Activated T-cell treated with anti-CD3 and anti-CD28 coated beads, Interleukin-2, amount 50 U/mL, for 72 hours (primary cell): Measurements from ENCODE around the gene ST6GALNAC4. TPM values are rescaled to one million over a fixed set of nuclear protein-coding genes. Genes with fewer than 3 reads are reported as not detected.

Source experiments
- ATAC-seq, 2 donors: fragments of 150-1000 bp; cut with Tn5 transposase; replicated peaks in 1 of 2; 2 replicates each; pipeline ENCODE4 v1.10.0; 2021; ENCODE audit warnings: moderate library complexity in 2 of 2, mild to moderate bottlenecking in 1 of 2
- DNase-seq, 2 donors: peaks; one replicate each; pipeline ENCODE4 v3.0.0; 2021 to 2022; ENCODE audit warnings: mixed read lengths in 1 of 2
- H3K27ac Mint-ChIP-seq: one replicate; pipeline ENCODE4 v1.8.0; 2022; ENCODE audit warnings: mild to moderate bottlenecking, moderate library complexity, mixed read lengths
- H3K27me3 Mint-ChIP-seq: one replicate; pipeline ENCODE4 v1.8.0; 2022; ENCODE audit warnings: low read depth, mixed read lengths
- H3K36me3 Mint-ChIP-seq, 2 donors: one replicate each; pipeline ENCODE4 v1.8.0; 2022; ENCODE audit warnings: mixed read lengths in 2 of 2, mild to moderate bottlenecking in 1 of 2; ENCODE audit not compliant: insufficient read depth in 2 of 2
- H3K4me1 Mint-ChIP-seq: one replicate; pipeline ENCODE4 v1.8.0; 2022; ENCODE audit warnings: low read depth, mixed read lengths
- H3K4me3 Mint-ChIP-seq, 2 donors: one replicate each; pipeline ENCODE4 v1.8.0; 2022; ENCODE audit warnings: mild to moderate bottlenecking in 2 of 2, mixed read lengths in 2 of 2, moderate library complexity in 2 of 2
- H3K9me3 Mint-ChIP-seq, 2 donors: one replicate each; pipeline ENCODE4 v1.8.0; 2022; ENCODE audit warnings: mixed read lengths in 2 of 2
- total RNA-seq, 2 donors: library from RNA; stranded (reverse); gene quantifications; one replicate each; pipeline ENCODE4 v1.2.3, GENCODE V29; 2022

ST6GALNAC4 gene
- total RNA-seq, 2 donors from 2014 or later: 28.1 to 30.5 TPM

DNA sequence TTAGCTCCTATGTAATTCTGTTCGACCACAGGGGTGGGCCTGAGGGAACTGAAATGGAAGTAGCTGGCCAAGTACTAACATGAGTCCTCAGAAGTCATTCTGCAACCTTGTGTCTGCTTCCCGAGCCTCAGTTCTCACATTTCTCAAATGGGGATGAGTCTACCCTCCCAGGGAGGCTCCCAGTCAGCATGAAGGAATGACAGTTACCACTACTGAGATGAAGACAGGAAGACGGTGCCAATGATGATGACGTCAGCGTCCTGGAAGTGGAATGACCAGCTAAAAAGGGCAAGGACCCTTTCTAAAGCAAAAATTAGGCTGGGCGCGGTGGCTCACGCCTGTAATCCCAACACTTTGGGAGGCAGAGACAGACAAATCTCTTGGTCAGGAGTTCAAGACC is 6.9 kb upstream of the ST6GALNAC4 start:
- no peaks in the 10 kb centered on the region for H3K36me3 Mint-ChIP-seq
- ATAC-seq (no peak), DNase-seq (no peak)
- no peaks in the 10 kb centered on the region for H3K9me3 Mint-ChIP-seq
- H3K4me1 Mint-ChIP-seq: peaks cover 46% of the 10 kb centered on the region
- peaks cover 29% of the 10 kb centered on the region for H3K27me3 Mint-ChIP-seq
- no peak overlapping the region for H3K27ac Mint-ChIP-seq
- no peak overlapping the region for H3K4me3 Mint-ChIP-seq

DNA sequence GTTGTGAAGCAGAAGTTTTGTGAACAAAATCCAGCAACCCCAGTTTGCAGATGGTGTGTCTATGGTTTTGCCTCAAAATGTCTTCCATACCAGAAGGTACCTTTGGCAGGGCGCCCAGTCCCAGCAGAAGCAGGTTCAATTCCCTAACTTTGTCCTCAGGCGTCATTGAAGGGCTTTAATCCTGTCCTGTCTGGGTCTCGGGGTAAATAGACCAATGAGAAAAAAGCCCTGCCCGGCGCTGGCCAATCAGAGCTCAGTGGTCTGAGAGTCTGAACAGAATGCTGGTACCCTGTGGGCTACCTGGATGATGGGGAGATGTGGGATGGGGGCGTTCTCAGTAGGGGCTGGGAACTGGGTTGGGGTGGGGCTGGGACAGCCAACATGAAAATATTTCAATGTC is 6.2 kb upstream of the ST6GALNAC4 start:
- ATAC-seq (no peak), DNase-seq (no peak)
- H3K27ac Mint-ChIP-seq: no peak overlapping the region
- no peak overlapping the region for H3K4me3 Mint-ChIP-seq
- peaks cover 49% of the 10 kb centered on the region for H3K4me1 Mint-ChIP-seq
- H3K27me3 Mint-ChIP-seq: peaks cover 24% of the 10 kb centered on the region
- no peaks in the 10 kb centered on the region for H3K36me3 Mint-ChIP-seq
- no peaks in the 10 kb centered on the region for H3K9me3 Mint-ChIP-seq

DNA sequence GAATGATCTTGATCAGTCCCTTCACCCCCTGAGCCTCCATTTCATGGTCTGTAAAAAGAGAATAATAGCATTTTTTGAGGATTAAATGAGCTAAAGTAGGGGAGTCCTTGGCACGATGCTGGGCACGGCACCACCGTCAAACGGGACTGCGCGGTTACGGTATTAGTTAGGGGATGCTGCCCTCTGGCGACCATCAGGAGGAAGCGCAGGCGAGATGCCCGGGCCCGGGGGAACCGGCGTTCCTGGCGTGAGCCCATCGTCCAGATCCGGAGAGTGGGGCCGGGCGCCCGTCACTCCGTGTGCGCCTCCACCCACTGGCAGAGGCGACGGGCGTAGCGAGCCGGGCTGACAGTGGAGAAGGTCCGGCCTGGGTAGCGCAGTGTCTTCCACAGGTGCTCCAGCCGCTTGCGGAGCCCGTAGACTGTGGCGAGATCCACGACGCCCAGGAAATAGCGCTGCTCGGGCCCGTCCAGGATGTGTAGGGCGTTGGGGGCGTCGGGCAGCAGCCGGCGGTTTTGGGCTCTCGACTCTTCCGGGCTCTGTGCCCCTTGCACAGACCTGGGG is 4.8 kb upstream of the ST6GALNAC4 start:
- no peaks in the 10 kb centered on the region for H3K9me3 Mint-ChIP-seq
- DNase-seq (peak; percentile 80 to 88), ATAC-seq (peak; percentile 42 to 54)
- H3K4me1 Mint-ChIP-seq: peaks cover 55% of the 10 kb centered on the region
- H3K36me3 Mint-ChIP-seq: no peaks in the 10 kb centered on the region
- H3K27ac Mint-ChIP-seq: no peak overlapping the region
- peaks cover 24% of the 10 kb centered on the region for H3K27me3 Mint-ChIP-seq
- peak overlapping the region; percentile 80 to 89 for H3K4me3 Mint-ChIP-seq

DNA sequence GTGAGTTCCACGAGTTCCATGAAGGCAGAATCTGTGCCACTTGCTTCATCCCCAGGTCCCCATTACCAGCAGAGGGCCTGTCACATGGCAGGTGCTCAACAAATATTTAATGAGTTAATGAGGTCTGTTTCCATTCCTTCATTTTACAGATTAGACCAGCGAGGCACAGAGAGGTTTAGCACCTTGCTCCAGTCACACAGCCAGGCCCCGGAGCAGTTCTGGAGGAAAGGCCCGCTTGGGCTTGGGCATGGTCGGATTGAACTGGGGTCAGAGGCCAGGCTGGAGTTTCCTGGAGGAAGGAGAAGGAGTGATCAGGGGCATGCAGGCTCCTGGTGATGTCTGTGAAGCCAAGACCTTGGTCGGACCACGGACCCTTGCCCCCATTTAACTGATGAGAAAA is 4.0 kb upstream of the ST6GALNAC4 start:
- H3K36me3 Mint-ChIP-seq: no peaks in the 10 kb centered on the region
- H3K9me3 Mint-ChIP-seq: no peaks in the 10 kb centered on the region
- ATAC-seq (no peak), DNase-seq (no peak)
- no peak overlapping the region for H3K4me3 Mint-ChIP-seq
- peaks cover 16% of the 10 kb centered on the region for H3K27me3 Mint-ChIP-seq
- H3K27ac Mint-ChIP-seq: no peak overlapping the region
- H3K4me1 Mint-ChIP-seq: peaks cover 59% of the 10 kb centered on the region

DNA sequence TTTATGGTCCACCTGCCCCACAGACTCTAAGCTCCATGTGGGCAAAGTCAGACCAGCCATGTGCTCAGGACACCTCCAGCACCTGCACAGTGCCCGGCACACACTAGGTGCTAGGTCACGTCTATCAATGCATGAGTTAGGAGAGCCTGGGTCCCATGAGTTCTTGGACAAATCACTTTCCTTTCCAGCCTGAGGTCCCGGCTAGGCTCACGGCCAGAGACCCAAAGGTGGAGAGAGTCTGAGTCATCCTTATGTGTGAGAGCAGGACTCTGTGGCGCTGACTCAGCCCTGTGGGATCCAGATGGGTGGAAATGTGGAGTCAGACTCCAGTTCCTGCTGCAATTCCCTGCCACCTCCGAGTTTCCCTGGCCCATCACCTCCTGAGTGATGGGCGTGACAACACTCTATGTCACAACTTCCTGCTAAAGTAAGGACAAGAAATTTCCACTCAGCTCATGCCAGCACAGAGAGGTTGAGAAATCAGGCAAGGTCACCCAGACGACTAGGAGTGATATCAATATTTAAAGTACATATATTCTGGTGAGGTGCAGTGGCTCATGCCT is 2.5 kb upstream of the ST6GALNAC4 start:
- H3K4me3 Mint-ChIP-seq: no peak overlapping the region
- H3K4me1 Mint-ChIP-seq: peaks cover 67% of the 10 kb centered on the region
- H3K9me3 Mint-ChIP-seq: no peaks in the 10 kb centered on the region
- H3K27ac Mint-ChIP-seq: no peak overlapping the region
- DNase-seq (peak in 1 of 2 donors; percentile 60), ATAC-seq (peak in 1 of 2 donors; percentile 6)
- H3K36me3 Mint-ChIP-seq: no peaks in the 10 kb centered on the region
- H3K27me3 Mint-ChIP-seq: peaks cover 5% of the 10 kb centered on the region

GRCh38 chr9:127918183-127919107 is 1.6 kb upstream of the ST6GALNAC4 start:
- H3K27me3 Mint-ChIP-seq: peaks cover 5% of the 10 kb centered on the region

GRCh38 chr9:127917603-127918002 is 762 bp upstream of the ST6GALNAC4 start:
- H3K9me3 Mint-ChIP-seq: no peaks in the 10 kb centered on the region
- H3K36me3 Mint-ChIP-seq: peaks cover 0 to 2% of the 10 kb centered on the region in 2 donors
- H3K4me1 Mint-ChIP-seq: peaks cover 80% of the 10 kb centered on the region
- H3K27me3 Mint-ChIP-seq: peaks cover 5% of the 10 kb centered on the region
- H3K27ac Mint-ChIP-seq: peak overlapping the region; percentile 35
- ATAC-seq: no peak
- H3K4me3 Mint-ChIP-seq: peak overlapping the region; percentile 58 to 86
- DNase-seq: no peak

More at GRCh38 chr9:127918183-127919107, 1.6 kb upstream of the ST6GALNAC4 start:
- H3K4me3 Mint-ChIP-seq: peak overlapping the region; percentile 32 to 54
- H3K4me1 Mint-ChIP-seq: peaks cover 72% of the 10 kb centered on the region
- no peaks in the 10 kb centered on the region for H3K9me3 Mint-ChIP-seq
- no peak for DNase-seq
- no peaks in the 10 kb centered on the region for H3K36me3 Mint-ChIP-seq
- no peak overlapping the region for H3K27ac Mint-ChIP-seq
- ATAC-seq: no peak

GRCh38 chr9:127915801-127916719 is 781 bp downstream of the ST6GALNAC4 start:
- Mint-ChIP-seq H3K27me3 (no peaks in the 10 kb centered on the region), H3K36me3 (peaks cover 0 to 2% of the 10 kb centered on the region in 2 donors), H3K4me3 (peak overlapping the region; percentile 80 to 84), H3K27ac (peak overlapping the region; percentile 65), H3K9me3 (no peaks in the 10 kb centered on the region), H3K4me1 (peaks cover 80% of the 10 kb centered on the region)
- DNase-seq: no peak
- no peak for ATAC-seq

DNA sequence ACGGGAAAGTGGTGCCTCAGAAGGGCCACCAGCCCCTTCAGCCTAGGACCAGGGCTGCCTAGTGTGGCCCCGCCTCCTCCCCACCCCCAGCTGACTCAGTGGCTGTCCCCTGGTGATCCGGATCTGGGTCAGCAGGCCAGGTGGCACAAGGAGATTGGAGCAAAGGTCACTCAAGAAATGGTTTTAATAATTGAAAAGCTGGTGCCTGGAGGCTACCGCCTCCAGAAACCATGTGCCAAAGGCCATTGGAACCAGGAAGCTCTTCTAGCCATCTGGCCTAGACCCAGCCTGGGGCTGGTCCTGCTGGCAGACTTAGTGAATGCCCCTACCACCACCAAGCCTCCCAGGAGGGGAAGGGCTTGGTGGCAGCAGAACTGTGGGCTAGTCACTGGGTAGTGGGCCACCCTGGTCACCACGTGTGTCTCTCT is 1.5 kb downstream of the ST6GALNAC4 start:
- no peaks in the 10 kb centered on the region for H3K27me3 Mint-ChIP-seq
- H3K27ac Mint-ChIP-seq: no peak overlapping the region
- H3K4me1 Mint-ChIP-seq: peaks cover 82% of the 10 kb centered on the region
- peak overlapping the region; percentile 80 to 84 for H3K4me3 Mint-ChIP-seq
- no peaks in the 10 kb centered on the region for H3K9me3 Mint-ChIP-seq
- H3K36me3 Mint-ChIP-seq: peaks cover 0 to 2% of the 10 kb centered on the region in 2 donors
- ATAC-seq: no peak
- DNase-seq: no peak

GRCh38 chr9:127913682-127914081 is 3.2 kb downstream of the ST6GALNAC4 start:
- no peak overlapping the region for H3K4me3 Mint-ChIP-seq
- no peak for DNase-seq
- no peak overlapping the region for H3K27ac Mint-ChIP-seq
- ATAC-seq: no peak
- peaks cover 0 to 2% of the 10 kb centered on the region in 2 donors for H3K36me3 Mint-ChIP-seq
- H3K27me3 Mint-ChIP-seq: no peaks in the 10 kb centered on the region
- H3K9me3 Mint-ChIP-seq: no peaks in the 10 kb centered on the region
- H3K4me1 Mint-ChIP-seq: peaks cover 66% of the 10 kb centered on the region

DNA sequence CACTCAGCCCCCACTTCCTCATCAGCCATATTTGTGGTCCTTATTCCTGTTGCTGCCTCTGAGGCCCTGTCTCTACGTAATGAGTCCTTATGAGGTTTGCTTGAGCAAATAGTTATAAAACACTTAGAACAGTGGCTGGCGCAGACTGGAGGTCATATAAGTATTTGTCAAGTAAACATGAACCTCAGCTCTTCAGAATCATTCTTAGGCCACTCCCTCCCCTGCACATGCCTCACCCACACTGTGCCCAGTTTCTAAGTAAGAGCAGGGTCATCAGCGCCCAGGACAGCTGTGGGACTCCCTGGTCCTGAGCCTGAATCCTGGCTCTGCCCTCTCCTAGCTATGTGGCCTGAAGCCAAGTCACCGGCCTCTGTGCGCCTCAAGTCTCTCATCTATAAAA is 4.0 kb downstream of the ST6GALNAC4 start:
- H3K4me3 Mint-ChIP-seq: no peak overlapping the region
- peaks cover 0 to 2% of the 10 kb centered on the region in 2 donors for H3K36me3 Mint-ChIP-seq
- DNase-seq (no peak), ATAC-seq (no peak)
- H3K4me1 Mint-ChIP-seq: peaks cover 58% of the 10 kb centered on the region
- H3K9me3 Mint-ChIP-seq: no peaks in the 10 kb centered on the region
- H3K27me3 Mint-ChIP-seq: no peaks in the 10 kb centered on the region
- peak overlapping the region; percentile 42 for H3K27ac Mint-ChIP-seq

DNA sequence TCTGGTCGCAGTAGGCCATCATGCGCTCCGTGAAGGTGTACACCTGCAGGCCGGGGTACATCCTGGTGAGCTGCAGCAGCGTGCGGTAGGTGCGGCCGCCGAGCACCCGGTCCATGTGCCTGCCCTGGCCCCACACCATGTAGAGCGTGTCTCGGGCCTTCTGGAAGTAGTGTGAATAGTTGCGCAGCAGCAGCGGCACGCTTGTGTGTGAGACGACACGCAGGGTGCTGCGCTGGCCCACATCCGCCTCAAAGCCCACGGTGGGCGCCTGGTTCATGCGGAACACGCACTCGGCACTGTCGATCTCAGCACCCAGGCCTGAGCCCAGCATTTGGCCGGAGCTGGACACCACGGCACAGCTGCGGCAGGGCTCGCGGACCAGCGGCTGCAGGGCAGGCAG is 4.5 kb downstream of the ST6GALNAC4 start:
- no peak for DNase-seq
- peak overlapping the region; percentile 42 for H3K27ac Mint-ChIP-seq

More for the DNA sequence above, 4.5 kb downstream of the ST6GALNAC4 start:
- no peak for ATAC-seq
- peaks cover 0 to 2% of the 10 kb centered on the region in 2 donors for H3K36me3 Mint-ChIP-seq
- peaks cover 53% of the 10 kb centered on the region for H3K4me1 Mint-ChIP-seq
- H3K4me3 Mint-ChIP-seq: no peak overlapping the region
- no peaks in the 10 kb centered on the region for H3K27me3 Mint-ChIP-seq
- no peaks in the 10 kb centered on the region for H3K9me3 Mint-ChIP-seq
